T47D (cell line): ENCODE data around the gene IFT81.

ENCODE experiments used
- DNase-seq, 2 experiments: peaks; one replicate each; pipeline versions ENCODE4 v3.0.0 to v3.0.0-alpha.2; 2011 to 2012; ENCODE audit warnings: low read depth in 1 of 2, low spot score in 1 of 2
- JUND ChIP-seq: IDR thresholded peaks from 2 replicates; pipeline ENCODE4 v1.6.1; 2012; ENCODE audit warnings: low read depth
- in situ Hi-C: cut with HindIII; loops from 2 replicates; pipeline ENCODE4 v1.10.0; 2016; ENCODE audit warnings: low sequenced_read_pairs, low pct_unique_long_range_greater_than_20kb

Gene IFT81

GRCh38 chr12:110093631-110094311 is 30.4 kb upstream of the IFT81 start:
- DNase-seq, result no peak
- no peak for TF ChIP-seq JUND
- in situ Hi-C loops, result no loop called here

GRCh38 chr12:110100315-110100970 is 23.7 kb upstream of the IFT81 start:
- no peak for TF ChIP-seq JUND
- DNase-seq, result peak; percentile 54 to 79
- in situ Hi-C loops, result no loop called here

GRCh38 chr12:110102255-110102654 is 21.9 kb upstream of the IFT81 start:
- DNase-seq, result peak in 1 of 2 experiments; percentile 88
- in situ Hi-C loops, result no loop called here
- TF ChIP-seq JUND, result no peak

GRCh38 chr12:110104188-110105094 is 19.7 kb upstream of the IFT81 start:
- TF ChIP-seq JUND, result no peak
- in situ Hi-C loops, result no loop called here
- DNase-seq, result no peak

GRCh38 chr12:110105159-110105558 is 19.0 kb upstream of the IFT81 start:
- in situ Hi-C loops, result no loop called here
- no peak for TF ChIP-seq JUND
- no peak for DNase-seq

GRCh38 chr12:110105986-110106385 is 18.2 kb upstream of the IFT81 start:
- in situ Hi-C loops, result no loop called here
- DNase-seq, result no peak
- no peak for TF ChIP-seq JUND

- in situ Hi-C loops, result no loop called here
- TF ChIP-seq JUND, result no peak
- DNase-seq, result no peak
Measured at GRCh38 chr12:110107369-110108281, 16.5 kb upstream of the IFT81 start.

- no peak for DNase-seq
- in situ Hi-C loops, result no loop called here
- TF ChIP-seq JUND, result no peak
Measured at GRCh38 chr12:110108309-110109036, 15.7 kb upstream of the IFT81 start.

- no peak for TF ChIP-seq JUND
- DNase-seq, result no peak
- in situ Hi-C loops, result no loop called here
Measured at GRCh38 chr12:110109037-110109836, 14.9 kb upstream of the IFT81 start.

GRCh38 chr12:110109837-110110535 is 14.2 kb upstream of the IFT81 start:
- in situ Hi-C loops, result no loop called here
- TF ChIP-seq JUND, result no peak
- no peak for DNase-seq
